PFSK-1 (cell line): Measurements from ENCODE around the gene SUN2.

Source experiments
- REST ChIP-seq, 2 experiments: IDR thresholded peaks; 2 replicates each; pipeline versions ENCODE4 v1.6.1 to v1.8.0; 2011 to 2012; ENCODE audit warnings: low read depth in 2 of 2, low read length in 2 of 2, control low read depth in 1 of 2, inconsistent platforms in 1 of 2, mild to moderate bottlenecking in 1 of 2, moderate library complexity in 1 of 2; ENCODE audit not compliant: insufficient read depth in 1 of 2
- SIN3A ChIP-seq: IDR thresholded peaks from 2 replicates; pipeline ENCODE4 v1.6.1; 2012; ENCODE audit warnings: mild to moderate bottlenecking, low read length, moderate library complexity, borderline replicate concordance; ENCODE audit not compliant: insufficient read depth

DNA sequence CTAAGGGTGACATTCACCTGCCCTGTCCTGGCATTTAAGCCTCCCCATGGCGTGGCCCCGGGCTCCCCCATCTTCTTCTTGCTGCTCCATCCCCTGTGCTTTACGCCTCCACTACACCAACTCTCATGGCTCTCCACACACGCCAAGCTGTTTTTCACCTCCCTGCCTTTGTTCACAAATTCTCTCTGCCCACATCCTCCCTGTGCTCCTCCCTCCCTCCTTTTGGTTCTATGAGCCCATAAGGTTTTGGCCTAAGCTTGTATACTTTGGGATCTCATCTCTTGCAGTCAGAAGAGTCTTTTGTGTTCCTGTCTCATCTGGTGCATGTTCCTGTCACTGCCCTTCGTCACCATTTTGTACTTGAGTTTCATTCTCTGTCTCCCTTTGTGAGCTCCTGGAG is 42.7 kb upstream of the SUN2 start:
- TF ChIP-seq SIN3A (no peak), REST (IDR thresholded peaks at IDR 0.05; ENCODE audit: insufficient read depth in 1 of 2, low read depth in 2 of 2, low read length in 2 of 2) (no peak)
